HFFc6 (cell line): ENCODE data around the gene DHPS. TPM values are rescaled to one million over a fixed set of nuclear protein-coding genes. Genes with fewer than 3 reads are reported as not detected.
A peak's percentile ranks its signal among the peaks of the same experiment; 100 is the strongest.

ENCODE experiments used
- DNase-seq: peaks from one replicate; pipeline ENCODE4 v3.0.0-alpha.2; 2018
- H3K27ac Mint-ChIP-seq: 2 replicates; pipeline ENCODE4 v1.8.0; 2020; ENCODE audit warnings: mild to moderate bottlenecking, mixed read lengths
- H3K27me3 Mint-ChIP-seq: 2 replicates; pipeline ENCODE4 v1.8.0; 2021; ENCODE audit warnings: mild to moderate bottlenecking, moderate library complexity, mixed read lengths; ENCODE audit not compliant: insufficient read depth
- H3K36me3 Mint-ChIP-seq: 2 replicates; pipeline ENCODE4 v1.8.0; 2021; ENCODE audit warnings: low read depth, mixed read lengths
- H3K4me1 Mint-ChIP-seq: 2 replicates; pipeline ENCODE4 v1.8.0; 2020; ENCODE audit warnings: low read depth, mixed read lengths
- H3K4me3 Mint-ChIP-seq: 2 replicates; pipeline ENCODE4 v1.8.0; 2020; ENCODE audit warnings: mild to moderate bottlenecking, moderate library complexity, mixed read lengths
- H3K9me3 Mint-ChIP-seq: 2 replicates; pipeline ENCODE4 v1.8.0; 2020; ENCODE audit warnings: mild to moderate bottlenecking, mixed read lengths
- total RNA-seq, 6 experiments: library from RNA; stranded (reverse); fragmentation: NEBNext Ultra II Directional; extraction: Animal tissue kit (Norgen Biotek cat#: 25700); gene quantifications; 2 replicates in 1 of 6; 3 replicates in 5 of 6; pipeline ENCODE4 v1.2.3, GENCODE V29; 2021
- TF ChIP-seq, protein P1 (sequence below): fragments of 200-600 bp; sonication (generic); IDR thresholded peaks from 2 replicates; pipeline ENCODE4 v1.5.0; 2021; ENCODE audit warnings: antibody characterized with exemption, mild to moderate bottlenecking

The DHPS gene
- total RNA-seq, 6 experiments from 2014 or later = 53.3 to 69.2 (median 59.6) TPM

DNA sequence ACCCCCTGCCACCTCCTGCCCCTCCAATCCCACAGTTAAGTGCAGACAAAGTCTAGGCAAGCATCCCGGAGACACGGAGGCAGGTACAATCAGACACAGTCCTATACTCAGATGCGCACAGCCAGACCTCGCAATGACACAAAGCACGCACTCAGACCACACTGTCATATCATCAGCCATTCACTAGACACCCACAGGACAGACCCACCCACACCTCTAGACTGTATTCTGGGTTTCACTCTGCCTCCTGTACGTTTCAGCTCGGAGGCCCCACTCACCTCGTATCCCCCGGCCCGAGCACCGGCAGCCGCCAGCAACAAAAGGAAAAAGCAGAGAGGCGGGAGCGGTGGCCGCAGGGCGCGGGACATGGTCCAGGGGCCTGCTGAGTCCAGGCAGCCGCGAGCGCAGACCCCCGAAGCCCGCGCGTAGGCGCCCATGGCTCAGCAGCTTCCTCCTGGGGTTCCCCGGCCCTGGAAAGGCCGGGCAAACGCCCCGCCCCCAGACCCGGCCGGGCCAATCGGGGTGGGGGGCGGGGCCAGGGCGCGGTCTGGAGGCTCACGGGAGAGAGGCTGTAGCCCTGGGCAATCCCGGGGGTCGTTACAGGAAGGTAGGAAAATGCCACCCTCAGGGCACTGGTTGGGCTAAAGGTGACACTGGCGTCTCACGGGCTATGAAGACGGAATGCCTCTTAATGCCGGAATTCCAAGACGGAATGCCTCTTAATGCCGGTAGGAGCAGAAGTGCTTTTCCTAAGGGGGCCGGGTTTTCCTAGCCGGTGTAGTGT, 15.2 kb downstream of the DHPS start, which contains the start of the genes MAN2B1 and WDR83:
Gene MAN2B1 (minus strand): TSS at position 478 of the 784 bp plus-strand sequence. CDS start 41 bp downstream, at position 437.
Gene WDR83 (plus strand): TSS at position 543 of the 784 bp plus-strand sequence. CDS start 2,984 bp downstream, outside the sequence.
- TF ChIP-seq, protein P1, sequence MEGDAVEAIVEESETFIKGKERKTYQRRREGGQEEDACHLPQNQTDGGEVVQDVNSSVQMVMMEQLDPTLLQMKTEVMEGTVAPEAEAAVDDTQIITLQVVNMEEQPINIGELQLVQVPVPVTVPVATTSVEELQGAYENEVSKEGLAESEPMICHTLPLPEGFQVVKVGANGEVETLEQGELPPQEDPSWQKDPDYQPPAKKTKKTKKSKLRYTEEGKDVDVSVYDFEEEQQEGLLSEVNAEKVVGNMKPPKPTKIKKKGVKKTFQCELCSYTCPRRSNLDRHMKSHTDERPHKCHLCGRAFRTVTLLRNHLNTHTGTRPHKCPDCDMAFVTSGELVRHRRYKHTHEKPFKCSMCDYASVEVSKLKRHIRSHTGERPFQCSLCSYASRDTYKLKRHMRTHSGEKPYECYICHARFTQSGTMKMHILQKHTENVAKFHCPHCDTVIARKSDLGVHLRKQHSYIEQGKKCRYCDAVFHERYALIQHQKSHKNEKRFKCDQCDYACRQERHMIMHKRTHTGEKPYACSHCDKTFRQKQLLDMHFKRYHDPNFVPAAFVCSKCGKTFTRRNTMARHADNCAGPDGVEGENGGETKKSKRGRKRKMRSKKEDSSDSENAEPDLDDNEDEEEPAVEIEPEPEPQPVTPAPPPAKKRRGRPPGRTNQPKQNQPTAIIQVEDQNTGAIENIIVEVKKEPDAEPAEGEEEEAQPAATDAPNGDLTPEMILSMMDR = no peak
- no peak for DNase-seq
- peaks cover 38% of the 10 kb centered on the region for H3K4me1 Mint-ChIP-seq
- peaks cover 4% of the 10 kb centered on the region; the same call in 1 of the 2 replicates for H3K27me3 Mint-ChIP-seq
- peak within 1 kb of the TSS; percentile 70 for H3K27ac Mint-ChIP-seq
- peak within 1 kb of the TSS; percentile 95 for H3K4me3 Mint-ChIP-seq
- H3K36me3 Mint-ChIP-seq = peaks cover 5% of the 10 kb centered on the region; the same call in 1 of the 2 replicates
- H3K9me3 Mint-ChIP-seq = no peaks in the 10 kb centered on the region

DNA sequence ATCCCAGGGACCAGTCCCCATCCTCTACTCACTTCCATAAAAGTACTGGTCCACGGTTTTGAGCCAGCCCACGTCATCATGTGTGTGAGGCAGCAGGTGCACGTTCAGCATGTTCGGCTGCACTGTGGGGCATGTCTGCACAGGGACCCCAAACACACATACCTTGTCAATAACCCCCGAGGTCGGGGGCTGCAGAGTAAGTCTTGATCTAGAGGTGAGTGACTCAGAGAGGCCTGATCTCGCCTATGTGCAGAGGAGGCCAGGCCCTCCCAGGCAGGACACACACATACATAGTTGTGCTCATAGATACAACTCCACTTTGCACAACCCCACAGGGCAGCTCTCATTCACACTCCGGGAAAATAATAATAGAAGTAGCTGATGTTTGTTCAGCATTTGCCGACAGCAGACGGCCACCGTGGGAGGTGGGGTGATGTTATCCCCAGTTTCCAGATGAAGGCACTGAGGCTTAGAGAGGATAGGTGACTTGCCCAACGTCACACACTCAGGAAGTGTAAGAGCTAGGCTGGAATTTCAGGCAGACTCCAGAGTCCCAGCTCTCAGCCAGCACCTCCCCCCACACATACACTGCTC, 15.9 kb downstream of the DHPS start:
- H3K9me3 Mint-ChIP-seq = no peaks in the 10 kb centered on the region
- TF ChIP-seq, protein P1 = no peak
- peak overlapping the region; percentile 95 for H3K4me3 Mint-ChIP-seq
- H3K27ac Mint-ChIP-seq = peak overlapping the region; percentile 70
- peaks cover 38% of the 10 kb centered on the region for H3K4me1 Mint-ChIP-seq
- DNase-seq = no peak
- H3K27me3 Mint-ChIP-seq = peaks cover 4% of the 10 kb centered on the region; the same call in 1 of the 2 replicates
- H3K36me3 Mint-ChIP-seq = peaks cover 5% of the 10 kb centered on the region; the same call in 1 of the 2 replicates

DNA sequence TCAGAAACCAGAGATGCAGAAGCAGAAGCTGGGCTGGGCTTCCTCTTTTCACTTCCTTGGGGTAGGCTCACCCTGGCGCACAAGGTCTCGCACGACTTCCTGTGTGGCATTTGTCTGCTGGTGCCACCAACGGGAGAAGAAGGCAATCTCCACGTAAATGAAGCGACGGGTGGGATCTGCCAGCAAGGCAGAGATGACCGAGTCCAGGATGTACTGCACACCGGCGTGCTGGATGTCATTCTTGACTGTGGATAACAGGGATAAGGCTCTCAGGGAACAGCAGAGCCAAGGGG, 16.5 kb downstream of the DHPS start:
- Mint-ChIP-seq H3K4me1 (peaks cover 32% of the 10 kb centered on the region), H3K9me3 (no peaks in the 10 kb centered on the region), H3K27ac (no peak overlapping the region), H3K27me3 (peaks cover 4% of the 10 kb centered on the region; the same call in 1 of the 2 replicates), H3K4me3 (no peak overlapping the region), H3K36me3 (peaks cover 5% of the 10 kb centered on the region; the same call in 1 of the 2 replicates)
- TF ChIP-seq, protein P1 = no peak
- no peak for DNase-seq

DNA sequence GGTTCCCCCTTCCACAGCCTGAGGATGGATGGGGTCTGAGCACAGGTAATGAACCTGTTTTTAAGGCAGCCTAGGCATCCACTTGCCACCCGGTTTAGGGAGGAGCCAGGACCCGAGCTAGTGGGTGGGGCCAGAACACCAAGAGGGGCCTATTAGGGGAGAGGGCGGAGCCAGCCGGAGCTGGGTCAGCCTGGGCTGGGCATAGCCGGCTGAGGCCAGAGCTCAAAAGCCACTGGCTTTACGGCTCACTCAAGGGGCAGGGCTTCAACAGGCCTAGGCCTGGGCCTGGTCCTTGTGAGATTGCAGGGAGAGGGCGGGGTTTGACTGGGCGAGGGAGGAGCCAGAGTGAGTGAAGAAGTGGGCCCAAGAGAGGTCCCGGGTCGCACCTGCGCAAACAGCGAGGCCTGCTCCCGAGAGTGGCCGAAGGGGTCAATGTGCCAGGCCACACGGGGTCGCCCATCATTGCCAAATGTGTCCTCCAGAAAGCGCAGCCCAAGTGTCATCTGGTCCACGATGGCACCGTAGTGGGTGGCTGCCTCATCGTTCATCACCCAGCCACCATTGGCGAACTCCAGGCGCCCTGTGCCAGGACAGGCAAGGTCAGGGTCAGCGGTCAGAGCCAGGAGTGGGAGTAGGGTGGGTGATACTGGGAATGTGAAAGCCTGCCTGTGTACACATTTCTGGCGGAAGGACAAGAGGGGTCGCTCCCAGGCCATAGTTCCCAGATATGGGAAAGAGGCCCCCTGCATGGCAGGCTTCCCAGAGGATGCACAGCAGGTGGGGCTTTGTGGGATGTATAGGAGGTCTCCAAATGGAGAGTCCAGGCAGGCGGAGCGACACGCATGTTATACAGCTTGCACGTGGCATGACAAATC, 17.0 kb downstream of the DHPS start:
- DNase-seq = no peak
- Mint-ChIP-seq H3K36me3 (peaks cover 5% of the 10 kb centered on the region; the same call in 1 of the 2 replicates), H3K4me1 (peaks cover 30% of the 10 kb centered on the region), H3K9me3 (no peaks in the 10 kb centered on the region), H3K27ac (no peak overlapping the region), H3K4me3 (no peak overlapping the region), H3K27me3 (peaks cover 4% of the 10 kb centered on the region; the same call in 1 of the 2 replicates)
- TF ChIP-seq, protein P1 = no peak

DNA sequence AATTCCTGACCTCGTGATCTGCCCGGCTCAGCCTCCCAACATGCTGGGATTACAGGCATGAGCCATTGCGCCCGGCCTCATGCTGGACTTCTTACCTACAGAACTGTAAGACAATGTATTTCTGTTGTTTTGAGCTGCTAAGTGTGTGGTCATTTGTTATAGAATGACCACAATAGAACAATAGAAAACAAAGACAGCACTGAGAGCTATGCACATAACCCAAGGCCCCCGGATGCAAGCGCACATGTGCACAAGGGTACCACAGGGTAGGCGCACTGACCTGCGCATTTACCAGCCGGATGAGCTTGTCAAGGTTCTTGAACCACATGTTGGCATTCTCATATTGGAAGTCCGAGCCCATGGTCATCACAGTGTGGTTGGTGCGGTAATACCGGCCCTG, 20.7 kb downstream of the DHPS start:
- TF ChIP-seq, protein P1 = no peak
- DNase-seq = no peak
- Mint-ChIP-seq H3K4me1 (peaks cover 5% of the 10 kb centered on the region), H3K27me3 (no peaks in the 10 kb centered on the region), H3K4me3 (no peak overlapping the region), H3K27ac (no peak overlapping the region), H3K36me3 (peaks cover 13% of the 10 kb centered on the region), H3K9me3 (no peaks in the 10 kb centered on the region)
